Measurements from ENCODE around the gene NR4A1. TPM values are rescaled to one million over a fixed set of nuclear protein-coding genes. Genes with fewer than 3 reads are reported as not detected.
A peak's percentile ranks its signal among the peaks of the same experiment; 100 is the strongest.

Gene NR4A1
- total and polyA plus RNA-seq, 2 of the 13 experiments (the other 11 are each of a cell fraction or from before 2014, with no cell fraction given) = 5.7 to 15.2 TPM

DNA sequence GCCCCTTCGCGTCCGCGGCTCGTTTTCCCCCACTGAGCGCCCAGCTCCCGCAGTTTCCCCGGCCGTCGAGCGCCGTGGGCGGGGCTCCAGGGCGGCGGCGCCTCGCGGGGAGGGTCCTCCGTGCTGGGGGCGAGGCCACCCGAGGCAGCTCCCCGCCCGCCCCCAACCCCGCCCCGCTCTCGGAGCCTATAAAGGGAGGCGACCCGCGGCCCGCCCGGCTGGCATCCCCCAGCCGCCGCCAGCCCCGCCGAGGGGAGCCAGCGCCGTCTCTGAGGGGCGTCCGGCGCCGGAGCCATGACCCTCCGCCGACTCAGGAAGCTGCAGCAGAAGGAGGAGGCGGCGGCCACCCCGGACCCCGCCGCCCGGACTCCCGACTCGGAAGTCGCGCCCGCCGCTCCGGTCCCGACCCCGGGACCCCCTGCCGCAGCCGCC, 44.5 kb upstream of the NR4A1 start, which contains the start of gene TAMALIN:
Gene TAMALIN (plus strand): TSS at position 221 of the 432 bp plus-strand sequence. CDS start 74 bp downstream, at position 295.
- no peak for DNase-seq (ENCODE audit: low spot score)
- CTCF ChIA-PET (ENCODE audit: low intra/inter-chr PET ratio, low total read pairs) = interaction anchor here (1.1 kb wide), 1 partner anchor 14 kb away, joined by 3 read pairs; no protein-coding TSS in a partner anchor

DNA sequence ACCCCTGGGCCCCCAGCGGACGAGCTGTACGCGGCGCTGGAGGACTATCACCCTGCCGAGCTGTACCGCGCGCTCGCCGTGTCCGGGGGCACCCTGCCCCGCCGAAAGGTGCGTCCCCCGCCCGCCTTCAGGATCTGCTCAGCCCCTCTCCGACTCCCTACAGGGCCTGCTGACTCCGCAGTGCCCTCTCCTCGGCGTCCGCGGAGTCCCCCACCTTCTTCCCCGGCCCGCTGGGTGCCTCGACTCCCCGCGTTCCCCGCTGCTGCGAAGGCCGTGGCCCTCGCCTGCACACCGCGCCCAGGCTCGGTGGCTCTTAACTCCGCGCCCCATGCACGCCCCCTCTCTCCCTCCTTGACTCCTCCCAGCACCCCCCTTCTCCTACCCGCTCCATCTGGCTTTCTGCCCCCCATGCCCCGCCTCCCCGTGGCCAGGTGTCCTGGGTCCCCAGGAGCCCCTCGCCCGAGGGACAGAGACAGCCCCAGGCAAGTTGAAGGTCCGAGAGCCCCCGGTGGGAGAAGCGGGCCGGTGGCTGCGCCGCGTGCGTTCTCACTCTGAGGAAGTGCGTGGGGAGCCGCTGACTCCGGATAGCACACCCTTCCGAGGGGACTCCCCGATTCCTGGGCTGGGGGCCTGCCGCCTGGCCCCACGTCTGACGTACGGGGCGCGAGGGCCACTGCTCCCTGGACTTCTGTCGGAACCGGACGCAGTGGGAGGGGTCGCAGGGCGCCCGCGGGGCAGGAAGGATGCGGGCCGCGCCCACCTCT, 43.9 kb upstream of the NR4A1 start:
- BruUV-seq (replicated peaks) = no TSS peak
- Histone ChIP-seq H3K79me2 (ENCODE audit: insufficient read depth, low read length) (no peaks in the 10 kb centered on the region), H3K4me2 (ENCODE audit: low read depth, low read length) (peak overlapping the region; percentile 36; the same call in 1 of the 2 replicates), H3K27ac (ENCODE audit: extremely low read length, insufficient read depth, low read length) (no peak overlapping the region), H3K9ac (ENCODE audit: insufficient read depth, low read depth, low read length) (peak overlapping the region; percentile 25; the same call in 1 of the 2 replicates), H4K20me1 (ENCODE audit: insufficient read depth, low read length) (no peaks in the 10 kb centered on the region), H3K9me3 (ENCODE audit: low read length) (no peaks in the 10 kb centered on the region), H3K36me3 (replicated peaks in 1 of 2; ENCODE audit: control insufficient read depth in 1 of 2, insufficient read depth in 2 of 2, low read length in 2 of 2) (no peaks in the 10 kb centered on the region), H3K4me1 (ENCODE audit: insufficient read depth, low read length) (peaks cover 45% of the 10 kb centered on the region), H3K4me3 (replicated peaks in 1 of 3; ENCODE audit: insufficient read depth in 1 of 3, low read depth in 2 of 3, low read length in 3 of 3) (peak overlapping the region; percentile 22 to 55 (median 50); a peak in 3 of 6 replicates), H2AFZ (ENCODE audit: low read length) (no peak overlapping the region), H3K27me3 (ENCODE audit: control insufficient read depth in 1 of 2, insufficient read depth in 2 of 2, low read length in 2 of 2) (0 out of 5 replicates have a peak, but pooled peaks cover 0 to 1% of the 10 kb centered on the region in 2 experiments)
- ATAC-seq = no peak
- in situ Hi-C loops (cut with HindIII; ENCODE audit: extremely low pct_ligation_motif_present, low pct_unique_long_range_greater_than_20kb) (no loop called here), intact Hi-C loops (cut with micrococcal nuclease; ENCODE audit: unreplicated experiment) (no loop called here)
- WGBS (ENCODE audit: low lambda C conversion rate) = 86% methylated on average over 30 of the region's 72 CpGs
- ChIA-PET POLR2A (interaction anchor here (0.9 kb wide), 1 partner anchor 16 kb away, joined by 3 read pairs; no protein-coding TSS in a partner anchor), CTCF (ENCODE audit: low intra/inter-chr PET ratio, low total read pairs) (interaction anchor here (1.1 kb wide), 1 partner anchor 14 kb away, joined by 3 read pairs; no protein-coding TSS in a partner anchor)
- no peak for DNase-seq (ENCODE audit: low spot score)
- no peak for FAIRE-seq
- TF ChIP-seq PTBP1 (IDR thresholded peaks at IDR 0.05; ENCODE audit: low read depth, low read length, poor library complexity, severe bottlenecking) = no peak
- TF ChIP-seq, protein P1, sequence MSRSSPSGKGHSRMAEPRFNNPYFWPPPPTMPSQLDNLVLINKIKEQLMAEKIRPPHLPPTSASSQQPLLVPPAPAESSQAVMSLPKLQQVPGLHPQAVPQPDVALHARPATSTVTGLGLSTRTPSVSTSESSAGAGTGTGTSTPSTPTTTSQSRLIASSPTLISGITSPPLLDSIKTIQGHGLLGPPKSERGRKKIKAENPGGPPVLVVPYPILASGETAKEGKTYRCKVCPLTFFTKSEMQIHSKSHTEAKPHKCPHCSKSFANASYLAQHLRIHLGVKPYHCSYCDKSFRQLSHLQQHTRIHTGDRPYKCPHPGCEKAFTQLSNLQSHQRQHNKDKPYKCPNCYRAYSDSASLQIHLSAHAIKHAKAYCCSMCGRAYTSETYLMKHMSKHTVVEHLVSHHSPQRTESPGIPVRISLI (CRISPR knock-in tag; IDR thresholded peaks at IDR 0.05; ENCODE audit: borderline replicate concordance) = no peak
- TF ChIP-seq, protein P2, sequence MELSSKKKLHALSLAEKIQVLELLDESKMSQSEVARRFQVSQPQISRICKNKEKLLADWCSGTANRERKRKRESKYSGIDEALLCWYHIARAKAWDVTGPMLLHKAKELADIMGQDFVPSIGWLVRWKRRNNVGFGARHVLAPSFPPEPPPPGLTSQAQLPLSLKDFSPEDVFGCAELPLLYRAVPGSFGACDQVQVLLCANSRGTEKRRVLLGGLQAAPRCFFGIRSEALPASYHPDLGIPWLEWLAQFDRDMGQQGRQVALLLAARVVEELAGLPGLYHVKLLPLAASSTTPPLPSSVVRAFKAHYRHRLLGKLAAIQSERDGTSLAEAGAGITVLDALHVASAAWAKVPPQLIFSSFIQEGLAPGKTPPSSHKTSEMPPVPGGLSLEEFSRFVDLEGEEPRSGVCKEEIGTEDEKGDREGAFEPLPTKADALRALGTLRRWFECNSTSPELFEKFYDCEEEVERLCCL (CRISPR knock-in tag; IDR thresholded peaks at IDR 0.05; ENCODE audit: borderline replicate concordance) = no peak
- no peak for TF ChIP-seq ZNF713 (CRISPR knock-in tag; IDR thresholded peaks at IDR 0.05)
- no peak for TF ChIP-seq GATAD1 (CRISPR knock-in tag; IDR thresholded peaks at IDR 0.05)
- TF ChIP-seq ZNF549 (CRISPR knock-in tag; IDR thresholded peaks at IDR 0.05) = no peak

More for the DNA sequence above, 44.5 kb upstream of the NR4A1 start, which contains the start of gene TAMALIN:
- H3K27ac ChIP-seq (ENCODE audit: extremely low read length, insufficient read depth, low read length) = no peak within 1 kb of the TSS
- peak within 1 kb of the TSS; percentile 22 to 55 (median 50); a peak in 3 of 6 replicates for H3K4me3 ChIP-seq (replicated peaks in 1 of 3; ENCODE audit: insufficient read depth in 1 of 3, low read depth in 2 of 3, low read length in 3 of 3)
- H4K20me1 ChIP-seq (ENCODE audit: insufficient read depth, low read length) = no peaks in the 10 kb centered on the region
- in situ Hi-C loops (cut with HindIII; ENCODE audit: extremely low pct_ligation_motif_present, low pct_unique_long_range_greater_than_20kb) (no loop called here), intact Hi-C loops (cut with micrococcal nuclease; ENCODE audit: unreplicated experiment) (no loop called here)
- H3K9ac ChIP-seq (ENCODE audit: insufficient read depth, low read depth, low read length) = peak within 1 kb of the TSS; percentile 25; the same call in 1 of the 2 replicates
- POLR2A ChIA-PET = interaction anchor here (0.9 kb wide), 1 partner anchor 16 kb away, joined by 3 read pairs; no protein-coding TSS in a partner anchor
- H3K27me3 ChIP-seq (ENCODE audit: control insufficient read depth in 1 of 2, insufficient read depth in 2 of 2, low read length in 2 of 2) = 0 out of 5 replicates have a peak, but pooled peaks cover 0 to 1% of the 10 kb centered on the region in 2 experiments
- ATAC-seq (no peak), FAIRE-seq (no peak)
- WGBS (ENCODE audit: low lambda C conversion rate) = 93% methylated on average over 6 of the region's 60 CpGs
- H3K4me2 ChIP-seq (ENCODE audit: low read depth, low read length) = peak within 1 kb of the TSS; percentile 36; the same call in 1 of the 2 replicates
- TF ChIP-seq ZNF777 (CRISPR knock-in tag; IDR thresholded peaks at IDR 0.05) = peak; percentile 58; the same call in 1 of the 2 replicates
- TF ChIP-seq, protein P3, sequence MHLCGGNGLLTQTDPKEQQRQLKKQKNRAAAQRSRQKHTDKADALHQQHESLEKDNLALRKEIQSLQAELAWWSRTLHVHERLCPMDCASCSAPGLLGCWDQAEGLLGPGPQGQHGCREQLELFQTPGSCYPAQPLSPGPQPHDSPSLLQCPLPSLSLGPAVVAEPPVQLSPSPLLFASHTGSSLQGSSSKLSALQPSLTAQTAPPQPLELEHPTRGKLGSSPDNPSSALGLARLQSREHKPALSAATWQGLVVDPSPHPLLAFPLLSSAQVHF (CRISPR knock-in tag; IDR thresholded peaks at IDR 0.05) = no peak
- TF ChIP-seq ZNF556 (CRISPR knock-in tag; IDR thresholded peaks at IDR 0.05; ENCODE audit: borderline replicate concordance) = no peak
- H3K36me3 ChIP-seq (replicated peaks in 1 of 2; ENCODE audit: control insufficient read depth in 1 of 2, insufficient read depth in 2 of 2, low read length in 2 of 2) = no peaks in the 10 kb centered on the region
- H3K79me2 ChIP-seq (ENCODE audit: insufficient read depth, low read length) = no peaks in the 10 kb centered on the region
- H2AFZ ChIP-seq (ENCODE audit: low read length) = no peak within 1 kb of the TSS
- no peaks in the 10 kb centered on the region for H3K9me3 ChIP-seq (ENCODE audit: low read length)
- BruUV-seq (replicated peaks) = no TSS peak
- peaks cover 39% of the 10 kb centered on the region for H3K4me1 ChIP-seq (ENCODE audit: insufficient read depth, low read length)

Data from HepG2 (cell line).